ENCODE results near the gene PKN1.

DNA sequence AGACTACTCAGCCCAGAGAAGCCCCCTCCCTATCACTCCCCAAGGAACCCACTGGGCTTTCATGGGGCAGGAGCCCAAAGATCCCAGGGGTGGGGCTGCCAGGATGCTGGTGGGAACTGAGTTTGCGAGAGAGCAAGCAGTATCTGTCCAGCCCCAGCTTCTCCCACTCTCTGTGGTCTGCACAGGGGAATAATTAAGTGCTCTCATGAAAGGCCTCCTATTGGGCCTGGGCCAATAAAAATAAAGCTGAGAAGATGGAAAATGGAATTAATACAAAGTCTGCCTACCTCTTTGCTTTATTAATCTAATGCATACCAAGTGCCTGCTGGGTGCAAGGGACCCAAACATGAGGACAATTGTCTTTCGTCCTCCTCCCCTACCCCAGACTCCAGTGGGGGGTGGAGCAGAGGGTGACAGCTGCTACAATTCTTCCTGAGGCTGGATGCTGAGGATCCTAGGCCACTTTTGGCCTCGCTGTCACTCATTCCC, 19.4 kb upstream of the PKN1 start:
- TF ChIP-seq, protein P1, sequence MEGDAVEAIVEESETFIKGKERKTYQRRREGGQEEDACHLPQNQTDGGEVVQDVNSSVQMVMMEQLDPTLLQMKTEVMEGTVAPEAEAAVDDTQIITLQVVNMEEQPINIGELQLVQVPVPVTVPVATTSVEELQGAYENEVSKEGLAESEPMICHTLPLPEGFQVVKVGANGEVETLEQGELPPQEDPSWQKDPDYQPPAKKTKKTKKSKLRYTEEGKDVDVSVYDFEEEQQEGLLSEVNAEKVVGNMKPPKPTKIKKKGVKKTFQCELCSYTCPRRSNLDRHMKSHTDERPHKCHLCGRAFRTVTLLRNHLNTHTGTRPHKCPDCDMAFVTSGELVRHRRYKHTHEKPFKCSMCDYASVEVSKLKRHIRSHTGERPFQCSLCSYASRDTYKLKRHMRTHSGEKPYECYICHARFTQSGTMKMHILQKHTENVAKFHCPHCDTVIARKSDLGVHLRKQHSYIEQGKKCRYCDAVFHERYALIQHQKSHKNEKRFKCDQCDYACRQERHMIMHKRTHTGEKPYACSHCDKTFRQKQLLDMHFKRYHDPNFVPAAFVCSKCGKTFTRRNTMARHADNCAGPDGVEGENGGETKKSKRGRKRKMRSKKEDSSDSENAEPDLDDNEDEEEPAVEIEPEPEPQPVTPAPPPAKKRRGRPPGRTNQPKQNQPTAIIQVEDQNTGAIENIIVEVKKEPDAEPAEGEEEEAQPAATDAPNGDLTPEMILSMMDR (conservative IDR thresholded peaks at IDR 0.05 in 1 of 2, IDR thresholded peaks at IDR 0.05 in 1 of 2; ENCODE audit: extremely low read depth in 1 of 2, insufficient read depth in 1 of 2, low read depth in 1 of 2, low read length in 2 of 2) = no peak
- TF ChIP-seq EZH2 (IDR thresholded peaks at IDR 0.05; ENCODE audit: borderline replicate concordance, low read length) = no peak
